ENCODE results near the gene AMOTL1. TPM values are rescaled to one million over a fixed set of nuclear protein-coding genes. Genes with fewer than 3 reads are reported as not detected.
A peak's percentile ranks its signal among the peaks of the same experiment; 100 is the strongest.

Gene AMOTL1
- total and polyA plus RNA-seq, 2 of the 8 experiments (the other 6 are each of a cell fraction or from before 2014, with no cell fraction given) = 9.0 to 27.6 TPM

GRCh38 chr11:94740083-94741021 is 27.8 kb upstream of the AMOTL1 start:
- peaks cover 0 to 17% (median 9%) of the 10 kb centered on the region in 4 experiments; a peak in 6 of 7 replicates for H3K4me1 ChIP-seq (replicated peaks in 1 of 4; ENCODE audit: control insufficient read depth in 3 of 4, insufficient read depth in 4 of 4, low read length in 3 of 4)
- ChIA-PET CTCF (ENCODE audit: partially characterized antibody) (interaction anchor here (0.7 to 8.1 kb wide), 37 partner anchors 9 to 229 kb away, joined by 3 to 95 read pairs (median 4); partner anchors contain the start of gene AMOTL1), POLR2A (ENCODE audit: partially characterized antibody) (interaction anchor here (0.7 to 3.4 kb wide), 8 partner anchors 8 to 93 kb away, joined by 3 to 18 read pairs (median 3); no protein-coding TSS in a partner anchor)
- FAIRE-seq (no peak), DNase-seq (ENCODE audit: low read depth in 1 of 2, low spot score in 2 of 2) (peak in 1 of 2 experiments; percentile 75)
- H3K9ac ChIP-seq (replicated peaks in 1 of 4; ENCODE audit: extremely low read depth in 1 of 4, low read depth in 3 of 4, low read length in 3 of 4) = peak overlapping the region; percentile 54 to 59 (median 56); a peak in 6 of 7 replicates
- H4K5ac ChIP-seq (ENCODE audit: insufficient read length, low read depth, low read length) = peak overlapping the region; percentile 20
- H2AFZ ChIP-seq (ENCODE audit: low read length) = peak overlapping the region; percentile 88
- H2BK12ac ChIP-seq (ENCODE audit: low read depth, low read length) = peak overlapping the region; percentile 89; the same call in 1 of the 2 replicates
- peak overlapping the region; percentile 61 to 69 (median 67) for H3K4me3 ChIP-seq (ENCODE audit: extremely low read depth in 1 of 4, insufficient read depth in 2 of 4, low read depth in 3 of 4, low read length in 4 of 4)
- H4K91ac ChIP-seq (replicated peaks; ENCODE audit: insufficient read length, low read length) = peak overlapping the region; percentile 58
- peaks cover 6% of the 10 kb centered on the region for H3K23me2 ChIP-seq (ENCODE audit: low read depth, low read length)
- no peak overlapping the region for H2BK120ac ChIP-seq (replicated peaks; ENCODE audit: low read depth, low read length)
- peak overlapping the region; percentile 79 for H3K18ac ChIP-seq (ENCODE audit: extremely low read depth, low read length)
- no peak overlapping the region for H3K23ac ChIP-seq (ENCODE audit: insufficient read length)
- H3K9me3 ChIP-seq (ENCODE audit: insufficient read depth in 2 of 2, low read depth in 1 of 2, low read length in 1 of 2) = no peaks in the 10 kb centered on the region
- H3K56ac ChIP-seq (replicated peaks; ENCODE audit: insufficient read length, low read depth, low read length) = peak overlapping the region; percentile 11
- H3K79me2 ChIP-seq (ENCODE audit: control insufficient read depth in 1 of 2, insufficient read depth in 2 of 2, low read length in 2 of 2) = no peaks in the 10 kb centered on the region
- peak overlapping the region; percentile 87; the same call in 1 of the 2 replicates for H2BK20ac ChIP-seq (ENCODE audit: low read length)
- H2BK15ac ChIP-seq (ENCODE audit: low read length) = no peak overlapping the region
- no peaks in the 10 kb centered on the region for H4K20me1 ChIP-seq (replicated peaks in 1 of 2; ENCODE audit: control insufficient read depth in 1 of 2, insufficient read depth in 2 of 2, low read length in 2 of 2)
- WGBS, 2 experiments (ENCODE audit: extremely low coverage in 1 of 2, insufficient coverage in 1 of 2, insufficient read length in 1 of 2, insufficient replicate concordance in 2 of 2, low coverage in 1 of 2, low lambda C conversion rate in 2 of 2, missing lambda C conversion rate in 1 of 2) = 4% methylated on average over 28 of the region's 82 CpGs; no CpG with 5 or more reads in 1 of the 2 experiments
- H2AK5ac ChIP-seq (ENCODE audit: low read depth, low read length) = no peak overlapping the region
- peak overlapping the region; percentile 91 for H4K8ac ChIP-seq (ENCODE audit: extremely low read depth, insufficient read depth, low read length)
- no peaks in the 10 kb centered on the region for H3K79me1 ChIP-seq (ENCODE audit: low read depth, low read length)
- H3K4me2 ChIP-seq (ENCODE audit: insufficient read depth in 1 of 2, low read depth in 2 of 2, low read length in 2 of 2) = peak overlapping the region; percentile 97 to 100
- no peaks in the 10 kb centered on the region for H3K36me3 ChIP-seq (ENCODE audit: control insufficient read depth in 2 of 4, insufficient read depth in 4 of 4, low read length in 3 of 4)
- no peak overlapping the region for H3K27ac ChIP-seq (ENCODE audit: low read depth, low read length)
- no peak overlapping the region for H3K14ac ChIP-seq (ENCODE audit: insufficient read length)
- peaks cover 0 to 31% (median 19%) of the 10 kb centered on the region in 4 experiments; a peak in 6 of 7 replicates for H3K27me3 ChIP-seq (replicated peaks in 1 of 4; ENCODE audit: control insufficient read depth in 3 of 4, extremely low read depth in 1 of 4, insufficient read depth in 3 of 4, low read length in 3 of 4)
- no peak overlapping the region for H3K4ac ChIP-seq (replicated peaks; ENCODE audit: insufficient read length, low read depth, low read length)
- H2BK5ac ChIP-seq (ENCODE audit: low read depth, low read length) = no peak overlapping the region
- TF ChIP-seq GTF2F1 (IDR thresholded peaks at IDR 0.05; ENCODE audit: borderline replicate concordance, low read depth, low read length) (no peak), KDM5A (IDR thresholded peaks at IDR 0.05; ENCODE audit: low read length) (no peak), RBBP5 (IDR thresholded peaks at IDR 0.05; ENCODE audit: borderline replicate concordance, low read depth, low read length) (0 out of 2 replicates have a peak, but pooled peaks have one; percentile 14), JUND (IDR thresholded peaks at IDR 0.05; ENCODE audit: low read length) (no peak), BACH1 (IDR thresholded peaks at IDR 0.05; ENCODE audit: low read length) (no peak), RFX5 (IDR thresholded peaks at IDR 0.05; ENCODE audit: borderline replicate concordance, low read depth, low read length) (no peak), SUZ12 (IDR thresholded peaks at IDR 0.05; ENCODE audit: low read length) (peak; percentile 38; the same call in 1 of the 2 replicates), E2F6 (IDR thresholded peaks at IDR 0.05) (peak; percentile 85; the same call in 1 of the 2 replicates), GABPA (IDR thresholded peaks at IDR 0.05; ENCODE audit: borderline replicate concordance, insufficient read depth, low read length) (no peak)
